ENCODE data around the gene FARS2.

FARS2 gene

DNA sequence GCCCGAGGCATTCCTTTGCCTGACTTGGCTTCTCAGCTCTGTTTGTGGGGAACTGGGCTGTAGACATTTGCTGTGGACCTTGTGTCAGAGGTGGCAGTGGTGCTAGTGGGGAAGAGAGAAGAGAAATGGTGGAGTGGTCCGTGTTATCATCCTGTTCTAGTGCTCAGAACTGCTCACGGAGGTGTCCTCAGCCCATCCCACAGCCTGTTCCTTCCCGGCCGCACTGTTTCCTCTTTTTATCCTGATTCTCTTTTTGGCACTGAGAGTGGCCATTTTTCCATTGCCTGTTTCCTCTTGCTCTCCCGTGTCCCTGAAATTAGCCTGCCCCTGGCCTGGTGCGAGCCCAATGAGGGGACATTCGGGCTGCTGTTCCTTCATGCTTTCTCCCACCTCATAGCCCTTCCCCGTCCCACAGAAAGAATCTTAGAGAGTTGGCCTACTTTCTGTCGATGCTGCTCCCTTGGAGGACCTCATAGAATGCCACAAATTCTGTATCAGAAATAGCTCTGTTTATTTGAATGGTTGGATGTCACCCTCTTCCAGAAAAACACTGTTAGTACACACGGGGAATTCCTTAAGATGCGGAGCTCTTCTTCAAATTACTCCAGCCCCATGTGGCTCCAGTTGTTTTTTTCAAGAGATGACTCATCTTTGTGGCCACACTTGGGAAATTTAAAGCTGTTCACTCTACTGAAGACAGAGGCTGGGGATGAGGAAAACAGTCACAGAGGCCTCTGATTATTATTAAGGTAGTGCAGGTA lies 26.1 kb downstream of the FARS2 start:
- no peak for DNase-seq

DNA sequence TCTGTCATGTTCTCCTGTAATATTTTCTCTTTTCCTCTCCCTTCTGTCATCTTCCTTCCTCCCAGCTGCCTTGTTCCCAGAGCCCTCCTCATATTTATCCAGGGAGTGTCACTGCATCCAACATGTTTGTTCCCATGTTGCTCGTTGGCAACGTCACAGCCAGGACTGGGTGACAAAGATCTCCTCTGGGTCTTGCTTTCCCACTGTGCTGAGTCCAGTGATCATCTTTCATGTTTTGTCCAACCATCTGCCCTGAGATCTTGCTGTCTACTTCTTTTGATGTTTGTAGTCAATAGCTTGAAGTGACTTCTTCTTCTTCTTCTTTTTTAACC lies 26.6 kb downstream of the FARS2 start:
- DNase-seq = no peak

GRCh38 chr6:5290097-5290496 lies 28.8 kb downstream of the FARS2 start:
- no peak for DNase-seq

GRCh38 chr6:5290500-5290899 lies 29.2 kb downstream of the FARS2 start:
- DNase-seq = no peak

DNA sequence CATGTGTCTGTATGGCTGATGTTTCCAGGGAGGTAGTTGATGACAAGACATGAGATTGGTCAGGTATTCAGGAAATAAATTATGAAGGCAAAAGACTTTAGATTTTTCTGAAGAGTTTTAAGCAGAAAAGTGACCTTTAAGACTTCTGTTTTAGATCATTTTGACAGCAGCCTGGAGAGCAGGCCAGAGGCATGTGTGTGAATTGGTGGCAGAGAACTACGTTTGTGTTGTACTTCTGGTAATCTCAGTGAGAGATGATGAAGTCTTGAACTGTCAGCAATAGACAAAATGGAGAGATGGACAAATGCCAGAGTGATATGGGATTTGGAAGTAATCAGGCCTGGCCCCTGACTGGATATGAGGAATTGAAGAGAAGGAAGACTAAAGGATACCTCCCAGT lies 30.8 kb downstream of the FARS2 start:
- DNase-seq = no peak

DNA sequence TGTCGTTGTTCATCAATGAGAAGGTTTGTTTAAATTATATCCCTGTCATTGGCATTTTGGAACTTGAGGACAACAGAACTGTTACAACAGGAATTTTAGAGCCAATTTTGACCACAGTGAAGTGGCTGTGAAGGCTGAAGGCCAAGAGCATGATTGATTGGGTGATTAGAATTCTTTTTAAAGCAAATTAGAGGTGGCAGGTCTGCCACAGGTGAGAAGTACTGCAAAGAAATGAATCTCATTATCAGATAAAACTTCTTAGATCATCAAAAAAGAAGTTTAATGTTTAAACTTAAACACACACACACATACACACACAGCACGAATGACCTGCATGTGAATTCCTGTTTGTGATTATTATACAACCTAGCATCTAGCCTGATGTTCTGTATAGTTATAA lies 32.4 kb downstream of the FARS2 start:
- DNase-seq = no peak

DNA sequence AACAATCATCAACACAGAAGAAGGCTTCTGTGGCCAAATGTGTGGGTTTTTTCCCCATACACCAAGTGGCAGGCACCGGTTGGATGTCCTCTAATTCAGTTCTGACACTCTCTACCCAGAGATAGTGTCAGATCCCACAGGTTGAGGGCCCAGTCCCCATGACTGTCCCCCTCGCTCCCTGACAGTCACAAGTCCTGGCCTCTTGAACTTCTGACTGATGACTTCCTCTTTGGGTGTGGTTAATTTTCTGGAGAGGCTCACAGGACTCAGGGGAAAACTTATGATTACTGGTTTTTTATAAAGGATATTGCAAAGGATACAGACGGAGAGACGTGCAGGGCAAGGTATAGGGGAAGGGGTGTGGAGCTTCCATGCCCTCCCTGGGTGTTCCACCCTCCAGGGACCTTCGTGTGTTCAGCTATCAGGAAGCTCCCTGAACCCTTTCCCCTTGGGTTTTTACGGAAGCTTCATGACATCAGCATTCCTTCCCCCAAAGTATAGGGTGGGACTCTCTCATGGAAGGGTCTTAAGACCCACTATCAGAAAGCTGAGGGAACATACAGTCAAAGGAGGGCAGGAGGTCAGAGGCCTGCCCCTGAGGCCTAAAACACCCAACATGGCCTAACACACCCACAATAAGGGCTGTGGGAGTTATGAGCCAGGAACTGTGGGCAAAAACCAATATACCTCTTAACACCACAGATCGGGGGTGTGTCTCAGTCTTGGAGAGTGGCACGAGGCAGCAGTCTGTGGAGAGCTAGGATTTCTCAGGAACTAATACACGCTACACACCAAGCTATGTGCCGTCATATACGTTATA lies 33.3 kb downstream of the FARS2 start:
- no peak for DNase-seq

- no peak for DNase-seq
These were observed 34.3 kb downstream of the FARS2 start for GRCh38 chr6:5295623-5296022.

DNA sequence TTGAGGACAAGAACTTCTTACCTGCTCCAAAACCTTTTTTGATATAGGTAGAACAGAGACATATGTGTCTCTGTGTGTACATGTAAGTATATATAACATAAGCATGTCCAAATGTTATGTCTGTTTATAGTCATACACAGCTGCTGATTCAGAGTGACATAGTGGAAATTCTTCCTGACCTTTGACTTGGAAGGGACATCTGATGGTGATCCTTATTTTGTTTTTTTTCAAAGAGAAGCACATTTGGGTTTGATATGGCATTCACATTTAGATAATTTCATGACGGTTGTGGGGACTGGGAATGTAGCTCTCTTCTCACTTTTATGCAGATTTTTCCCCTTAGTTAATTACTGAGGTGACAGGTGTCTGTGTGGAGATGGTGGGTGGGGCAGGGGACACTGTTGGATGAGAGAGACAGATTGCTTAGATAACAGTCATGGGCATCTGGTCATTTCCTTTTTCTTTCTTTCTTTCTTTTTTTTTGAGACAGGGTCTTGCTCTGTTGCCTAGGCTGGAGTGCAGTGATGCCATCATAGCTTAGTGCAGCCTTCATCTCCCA lies 39.0 kb downstream of the FARS2 start:
- no peak for DNase-seq

DNA sequence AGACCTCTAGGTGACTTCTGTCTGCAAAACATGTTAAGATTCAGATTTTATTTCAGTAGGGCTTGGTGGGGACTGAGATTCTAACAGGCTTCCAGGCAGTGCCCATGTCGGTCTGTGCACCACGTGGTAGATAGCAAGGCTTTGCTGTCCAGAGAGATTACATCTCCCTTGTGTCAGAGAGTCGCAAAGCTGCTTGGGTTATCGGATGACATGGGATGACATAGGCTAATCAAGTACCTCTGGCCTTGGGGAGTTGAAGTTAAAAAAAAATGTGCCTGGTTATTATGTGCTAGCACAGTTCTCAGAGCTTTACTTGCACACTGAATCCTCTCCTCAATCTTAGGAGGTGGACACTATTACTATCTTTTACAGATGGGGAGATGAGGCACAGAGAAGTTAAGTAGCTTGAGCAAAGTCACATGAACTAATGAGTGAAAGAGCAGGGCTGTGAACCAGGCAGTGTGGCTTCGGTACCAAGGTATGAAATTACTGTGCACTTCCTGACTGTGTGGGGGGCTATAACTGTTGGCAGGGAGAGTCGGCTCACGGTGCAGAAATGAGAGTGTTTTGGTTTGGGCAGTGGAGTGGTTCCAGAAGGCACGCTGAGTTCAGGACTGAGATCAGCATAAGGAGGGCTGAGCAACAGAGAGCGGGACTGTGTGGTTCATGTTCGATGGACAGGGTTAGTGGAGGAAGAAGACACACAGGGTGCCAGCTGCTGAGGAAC lies 41.1 kb downstream of the FARS2 start:
- DNase-seq = no peak

DNA sequence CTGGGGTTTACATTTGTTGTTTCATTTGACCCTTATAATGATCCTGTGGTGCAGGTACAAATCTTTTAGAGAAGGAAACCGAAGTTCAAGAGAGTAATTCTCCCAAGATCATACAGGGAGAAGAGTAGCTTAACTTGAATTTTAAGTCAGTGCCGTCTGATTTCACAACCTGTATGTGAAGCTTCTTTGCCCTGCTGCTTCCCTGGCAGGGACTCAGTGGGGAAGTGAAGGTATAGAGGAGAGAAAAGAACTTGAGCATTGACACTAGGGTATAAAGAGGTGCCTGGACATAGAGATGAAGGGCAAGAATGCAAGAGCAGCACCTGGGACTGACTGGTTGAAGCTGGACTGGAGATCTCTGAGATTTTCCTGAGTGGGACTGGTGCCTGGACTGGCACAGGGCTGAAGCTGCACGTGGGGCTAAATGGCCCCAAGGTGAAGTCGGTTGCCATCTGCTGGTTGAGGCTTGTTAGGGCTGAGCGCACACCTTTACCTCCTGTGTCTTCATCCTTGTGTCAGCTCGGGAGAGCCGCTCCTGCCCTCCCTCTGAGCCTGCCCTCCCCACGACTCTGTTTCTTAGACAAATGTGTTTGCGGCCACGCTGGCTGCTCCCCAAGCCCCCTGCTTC lies 41.8 kb downstream of the FARS2 start:
- no peak for DNase-seq

DNA sequence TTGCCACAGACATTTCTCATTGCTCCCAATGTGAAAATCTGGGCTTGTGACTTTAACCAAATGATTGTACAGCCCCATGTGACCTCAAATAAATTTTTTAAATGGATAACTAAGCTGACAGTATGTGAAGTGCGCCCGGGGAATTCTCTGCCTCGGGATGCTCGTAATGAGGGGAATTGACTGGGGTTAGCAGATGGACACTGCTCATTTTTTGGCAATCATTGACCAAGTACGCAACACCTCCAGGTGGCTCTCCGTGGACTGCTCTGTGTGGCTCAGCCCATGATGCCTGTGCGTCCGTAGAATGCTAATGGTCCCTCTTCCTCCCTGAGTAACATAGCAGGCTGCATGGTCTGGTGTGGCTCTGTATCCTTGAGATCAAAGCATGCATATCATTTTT lies 42.4 kb downstream of the FARS2 start:
- no peak for DNase-seq

- DNase-seq = no peak
These were observed 44.8 kb downstream of the FARS2 start for GRCh38 chr6:5305968-5306626.

DNA sequence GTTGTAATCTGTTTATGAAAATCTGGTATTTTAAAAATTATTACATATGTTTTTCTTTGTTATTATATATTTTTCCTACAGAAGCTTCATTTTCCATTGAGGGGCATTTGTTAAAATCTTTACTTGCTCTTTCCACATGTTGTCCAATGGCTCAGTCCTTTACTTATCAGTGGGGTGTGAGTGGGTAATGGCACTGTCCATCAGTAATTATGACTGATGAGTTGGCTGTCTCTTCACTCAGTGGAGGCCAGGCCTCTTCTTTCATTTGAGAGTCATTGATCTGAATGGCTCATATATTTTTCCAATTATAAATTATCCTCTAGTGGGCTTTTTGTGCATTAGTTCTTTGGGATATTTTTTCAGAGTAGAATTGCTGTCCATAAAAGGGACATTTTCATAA lies 45.7 kb downstream of the FARS2 start:
- no peak for DNase-seq

DNA sequence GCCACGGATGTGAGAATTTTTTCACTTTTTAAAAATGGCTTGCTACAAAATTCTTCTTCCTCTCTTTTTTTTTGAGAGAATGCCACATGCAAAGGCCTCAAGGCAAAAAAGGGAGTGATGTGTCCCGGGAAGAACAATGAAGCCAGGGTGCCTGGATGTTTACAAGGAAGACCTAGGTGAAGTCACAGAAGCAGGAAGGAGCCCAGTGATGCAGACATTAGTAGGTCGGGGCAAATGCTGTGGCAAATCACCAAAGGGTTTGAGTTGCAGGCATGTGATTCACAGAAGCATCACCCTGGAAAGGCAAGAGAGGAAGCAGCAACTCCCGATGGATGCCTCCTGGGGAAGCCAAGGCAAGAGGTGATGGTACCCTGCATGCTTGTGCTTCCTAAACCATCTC lies 46.8 kb downstream of the FARS2 start:
- no peak for DNase-seq

DNA sequence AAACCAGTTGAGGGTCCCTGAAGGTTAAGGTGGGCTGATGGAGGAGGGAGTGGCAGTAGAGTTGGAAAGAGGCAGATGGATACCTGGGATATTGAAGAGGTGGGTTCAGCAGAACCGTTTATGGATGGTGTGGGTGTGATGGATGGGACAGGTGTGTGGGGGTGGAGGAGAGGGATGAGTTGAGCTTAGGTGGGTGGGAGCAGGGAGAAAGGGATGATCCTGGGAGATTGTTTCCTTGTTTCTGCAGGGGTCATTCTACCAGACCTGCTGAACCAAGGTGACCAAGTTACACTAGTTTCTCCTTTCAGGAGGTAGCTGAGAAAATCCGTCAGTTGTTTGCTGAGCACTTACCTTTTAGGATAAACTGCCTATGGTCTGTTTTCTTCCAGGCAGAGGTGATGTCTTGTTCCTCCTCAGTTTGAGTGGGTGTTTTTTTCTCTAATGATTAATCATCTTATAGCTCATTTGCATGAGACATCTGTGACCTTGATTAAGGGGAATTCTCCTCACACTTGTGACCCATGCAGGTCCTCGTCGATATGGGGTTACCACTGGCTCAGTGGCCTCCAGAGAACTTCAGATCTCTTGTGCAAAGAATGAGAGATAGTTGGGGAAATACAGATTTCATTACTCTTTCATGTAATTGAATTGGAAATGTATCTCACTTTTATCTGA lies 53.0 kb downstream of the FARS2 start:
- no peak for DNase-seq

DNA sequence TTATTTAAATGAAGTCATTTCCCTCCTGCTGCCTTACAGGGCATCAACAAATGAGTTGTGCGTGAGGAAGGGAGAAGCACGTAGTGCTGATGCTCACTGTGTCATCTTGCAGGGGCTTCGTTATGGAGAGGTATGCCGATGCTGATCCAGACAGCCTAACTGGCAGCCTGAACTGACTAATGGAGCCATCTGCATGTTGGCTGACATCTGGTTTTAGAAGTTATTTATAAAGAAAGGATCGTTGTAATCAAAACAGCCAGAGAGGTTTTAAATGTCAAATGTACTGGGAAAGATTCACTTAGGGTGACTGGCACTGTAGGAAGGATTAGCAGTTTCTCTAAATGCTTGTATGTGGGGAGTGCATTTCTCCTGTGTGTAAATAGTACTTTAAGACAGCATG lies 54.6 kb downstream of the FARS2 start:
- DNase-seq = no peak

DNA sequence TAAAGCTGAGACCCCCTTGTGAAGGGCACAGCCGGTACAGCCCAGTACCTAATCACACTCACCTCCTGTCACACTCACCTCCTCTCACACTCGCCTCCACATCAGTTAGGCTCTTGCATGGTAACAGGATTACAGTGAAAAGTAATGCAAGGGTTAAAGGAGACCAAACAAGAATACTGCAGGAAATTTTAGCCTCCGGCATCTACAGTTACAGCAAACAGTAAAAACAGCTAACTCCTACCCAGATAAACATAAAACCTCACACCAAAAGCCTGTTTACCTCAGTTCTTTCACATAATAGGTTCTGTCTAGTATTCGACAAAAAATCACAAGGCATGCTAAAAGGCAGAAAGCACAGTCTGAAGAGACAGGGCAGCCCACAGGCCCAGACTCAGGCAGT lies 55.6 kb downstream of the FARS2 start:
- no peak for DNase-seq

DNA sequence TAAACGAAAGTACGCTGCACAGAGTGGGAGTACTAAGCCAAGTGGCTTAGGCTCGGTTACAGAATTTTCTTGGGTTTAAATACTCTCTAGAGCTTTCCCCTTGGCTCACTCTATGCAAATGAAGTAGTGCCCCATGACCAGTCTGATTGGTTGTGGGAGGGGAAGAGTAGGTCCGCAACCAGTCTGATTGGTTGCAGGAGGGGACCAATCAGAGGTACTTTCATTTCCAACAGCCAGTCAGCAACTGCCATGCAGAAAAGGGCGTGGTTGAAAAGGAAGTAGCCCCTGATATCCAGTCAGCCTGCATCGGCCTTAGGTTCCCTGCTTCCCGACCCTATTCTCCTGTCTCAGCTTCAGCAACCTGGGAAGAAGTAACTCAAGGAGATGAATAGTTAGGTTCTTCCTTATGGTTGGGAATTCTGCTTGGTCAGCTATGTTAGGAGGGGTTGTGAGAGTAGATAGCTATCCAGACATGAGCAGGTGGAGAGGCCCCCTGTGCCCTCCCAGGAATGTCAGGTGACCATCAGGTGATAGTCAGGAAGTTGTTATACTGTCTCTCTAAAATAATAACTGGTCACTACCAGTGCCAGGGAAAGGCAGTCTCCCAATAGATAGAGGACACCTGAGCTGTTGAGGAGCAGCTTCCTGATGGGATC lies 57.4 kb downstream of the FARS2 start:
- no peak for DNase-seq

- no peak for DNase-seq
These were observed 62.7 kb downstream of the FARS2 start for GRCh38 chr6:5323979-5324378.

- no peak for DNase-seq
These were observed 63.9 kb downstream of the FARS2 start for GRCh38 chr6:5325173-5325572.
